Vagina (tissue), 2 donors: Measurements from ENCODE around the gene RSF1. TPM values are rescaled to one million over a fixed set of nuclear protein-coding genes. Genes with fewer than 3 reads are reported as not detected.

Source experiments
- DNase-seq, 2 donors: peaks; one replicate each; pipeline ENCODE4 v3.0.0-alpha.2; 2017; ENCODE audit errors: extremely low spot score in 2 of 2
- H3K27ac ChIP-seq: fragments of 200-600 bp; sonication (generic); one replicate; pipeline ENCODE4 v1.5.1; 2019
- H3K27me3 ChIP-seq: fragments of 200-600 bp; sonication (generic); one replicate; pipeline ENCODE4 v1.5.1; 2019
- H3K36me3 ChIP-seq, 2 donors: fragments of 200-600 bp; sonication (generic); one replicate each; pipeline ENCODE4 v1.5.1; 2017 to 2019
- H3K4me1 ChIP-seq: fragments of 200-600 bp; sonication (generic); one replicate; pipeline ENCODE4 v1.5.1; 2019
- H3K4me3 ChIP-seq, 2 donors: fragments of 200-600 bp; sonication (generic); 1 replicate in 1 of 2; 2 replicates in 1 of 2; pipeline ENCODE4 v1.5.1; 2016 to 2019
- H3K9me3 ChIP-seq: fragments of 200-600 bp; sonication (generic); one replicate; pipeline ENCODE4 v1.5.1; 2019
- CTCF ChIP-seq, 3 experiments: fragments of 450-650 bp in 2 of 3; fragments of 200-600 bp in 1 of 3; sonication (generic) in 1 of 3; IDR thresholded peaks; one replicate each; pipeline ENCODE4 v1.5.1; 2017 to 2019; ENCODE audit warnings: antibody characterized with exemption in 3 of 3, mild to moderate bottlenecking in 2 of 3, moderate library complexity in 2 of 3
- POLR2A ChIP-seq, 2 donors: fragments of 450-650 bp; IDR thresholded peaks; one replicate each; pipeline ENCODE4 v1.6.1; 2017; ENCODE audit warnings: antibody characterized with exemption in 2 of 2, mild to moderate bottlenecking in 2 of 2, moderate library complexity in 2 of 2
- POLR2AphosphoS5 ChIP-seq, 2 donors: sonication (generic); formaldehyde crosslinking; IDR thresholded peaks; one replicate each; pipeline ENCODE4 v1.9.0; 2017; ENCODE audit warnings: antibody characterized with exemption in 2 of 2, mild to moderate bottlenecking in 2 of 2, low read depth in 1 of 2; ENCODE audit not compliant: insufficient read depth in 1 of 2
- intact Hi-C: fragments of 100-400 bp; cut with DNase I; formaldehyde crosslinking; loops from one replicate; pipeline ENCODE4 v1.15.1; 2023
- total RNA-seq: library from RNA; depleted of rRNA; stranded (reverse); fragments of >200 nt; gene quantifications from one replicate; pipeline ENCODE4 v1.2.3, GENCODE V29; 2016

RSF1 gene
- total RNA-seq, 1 donor from 2014 or later = 60.4 TPM

- H3K9me3 ChIP-seq = no peaks in the 10 kb centered on the region
- H3K4me3 ChIP-seq = no peak overlapping the region
- TF ChIP-seq POLR2AphosphoS5 (IDR thresholded peaks at IDR 0.05; ENCODE audit: insufficient read depth in 1 of 2, low read depth in 1 of 2) (no peak), POLR2A (IDR thresholded peaks at IDR 0.05) (no peak), CTCF (IDR thresholded peaks at IDR 0.05) (no peak)
- H3K27ac ChIP-seq = no peak overlapping the region
- H3K36me3 ChIP-seq = peaks cover 0 to 16% of the 10 kb centered on the region in 2 donors
- DNase-seq = no peak
- H3K27me3 ChIP-seq = no peaks in the 10 kb centered on the region
- intact Hi-C loops = no loop called here
- no peaks in the 10 kb centered on the region for H3K4me1 ChIP-seq
These were observed 97.5 kb downstream of the RSF1 start for GRCh38 chr11:77723024-77723423.

GRCh38 chr11:77710358-77710757, 110.2 kb downstream of the RSF1 start:
- Histone ChIP-seq H3K27me3 (no peaks in the 10 kb centered on the region), H3K4me1 (no peaks in the 10 kb centered on the region), H3K9me3 (no peaks in the 10 kb centered on the region), H3K27ac (no peak overlapping the region), H3K36me3 (no peaks in the 10 kb centered on the region), H3K4me3 (no peak overlapping the region)
- TF ChIP-seq POLR2A (IDR thresholded peaks at IDR 0.05) = no peak
- no peak for TF ChIP-seq POLR2AphosphoS5 (IDR thresholded peaks at IDR 0.05; ENCODE audit: insufficient read depth in 1 of 2, low read depth in 1 of 2)
- TF ChIP-seq CTCF (IDR thresholded peaks at IDR 0.05) = no peak
- intact Hi-C loops = no loop called here
- DNase-seq = no peak

- intact Hi-C loops = no loop called here
- Histone ChIP-seq H3K4me3 (no peak overlapping the region), H3K36me3 (peaks cover 0 to 8% of the 10 kb centered on the region in 2 donors), H3K4me1 (no peaks in the 10 kb centered on the region), H3K9me3 (no peaks in the 10 kb centered on the region), H3K27me3 (no peaks in the 10 kb centered on the region), H3K27ac (no peak overlapping the region)
- TF ChIP-seq CTCF (IDR thresholded peaks at IDR 0.05) = no peak
- no peak for TF ChIP-seq POLR2AphosphoS5 (IDR thresholded peaks at IDR 0.05; ENCODE audit: insufficient read depth in 1 of 2, low read depth in 1 of 2)
- no peak for TF ChIP-seq POLR2A (IDR thresholded peaks at IDR 0.05)
- DNase-seq = no peak
These were observed 114.5 kb downstream of the RSF1 start for GRCh38 chr11:77705876-77706579.

DNA sequence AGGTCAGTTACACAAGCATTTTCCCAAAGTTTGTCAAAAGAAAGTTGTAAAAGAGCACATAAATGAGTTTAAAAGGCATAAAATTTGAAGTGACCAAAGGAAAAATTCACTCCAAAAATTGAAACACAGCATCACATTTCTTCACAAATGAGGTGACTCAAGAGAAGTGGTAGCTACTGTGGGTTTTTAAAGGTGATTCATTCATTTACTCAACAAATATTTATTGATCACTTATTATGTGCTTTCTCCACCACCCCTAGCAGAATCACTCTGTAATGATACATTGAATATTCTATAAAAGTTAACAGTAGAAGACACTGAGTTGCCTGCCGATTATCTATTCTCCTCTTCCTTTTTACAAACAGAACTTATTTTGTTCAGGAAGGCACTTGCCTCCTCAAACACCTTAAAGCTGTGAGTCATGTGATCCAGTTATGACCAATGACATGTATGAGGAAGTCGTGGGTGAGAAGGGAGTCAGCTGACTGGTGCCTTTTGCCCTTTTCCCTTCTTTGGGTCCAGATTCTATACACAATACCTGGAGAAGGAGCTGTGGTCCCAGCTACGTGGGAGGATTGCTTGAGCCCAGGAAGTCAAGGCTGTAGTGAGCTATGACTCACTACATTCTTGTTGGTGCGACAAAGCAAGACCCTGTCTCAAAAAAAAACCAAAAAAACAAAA, 115.2 kb downstream of the RSF1 start:
- H3K27ac ChIP-seq = no peak overlapping the region
- no peaks in the 10 kb centered on the region for H3K4me1 ChIP-seq
- intact Hi-C loops = no loop called here
- no peak for DNase-seq
- H3K9me3 ChIP-seq = no peaks in the 10 kb centered on the region
- no peaks in the 10 kb centered on the region for H3K27me3 ChIP-seq
- TF ChIP-seq CTCF (IDR thresholded peaks at IDR 0.05) = no peak
- no peak overlapping the region for H3K4me3 ChIP-seq
- H3K36me3 ChIP-seq = peaks cover 0 to 8% of the 10 kb centered on the region in 2 donors

- intact Hi-C loops = no loop called here
- DNase-seq = no peak
- H3K36me3 ChIP-seq = peaks cover 0 to 12% of the 10 kb centered on the region in 2 donors
- TF ChIP-seq POLR2AphosphoS5 (IDR thresholded peaks at IDR 0.05; ENCODE audit: insufficient read depth in 1 of 2, low read depth in 1 of 2) (no peak), CTCF (IDR thresholded peaks at IDR 0.05) (no peak), POLR2A (IDR thresholded peaks at IDR 0.05) (no peak)
- H3K27ac ChIP-seq = no peak overlapping the region
- no peaks in the 10 kb centered on the region for H3K9me3 ChIP-seq
- H3K27me3 ChIP-seq = no peaks in the 10 kb centered on the region
- no peak overlapping the region for H3K4me3 ChIP-seq
- H3K4me1 ChIP-seq = no peaks in the 10 kb centered on the region
These were observed 116.5 kb downstream of the RSF1 start for GRCh38 chr11:77704029-77704428.
